Transverse colon (tissue), 4 donors: ENCODE results near the gene GLI3. TPM values are rescaled to one million over a fixed set of nuclear protein-coding genes. Genes with fewer than 3 reads are reported as not detected.
A peak's percentile ranks its signal among the peaks of the same experiment; 100 is the strongest.

ENCODE experiments used
- DNase-seq: peaks from one replicate; pipeline ENCODE4 v3.0.0-alpha.2; 2019
- H3K27ac ChIP-seq, 4 donors: fragments of 200-600 bp; sonication (generic); 2 replicates each; pipeline ENCODE4 v1.5.1; 2016 to 2018; ENCODE audit warnings: inconsistent platforms in 4 of 4
- H3K27me3 ChIP-seq: fragments of 200-600 bp; sonication (generic); 2 replicates; pipeline ENCODE4 v1.5.1; 2017; ENCODE audit warnings: inconsistent platforms
- H3K36me3 ChIP-seq, 4 donors: fragments of 200-600 bp; sonication (generic); 2 replicates each; pipeline ENCODE4 v1.5.1; 2017 to 2019; ENCODE audit warnings: inconsistent platforms in 4 of 4
- H3K4me1 ChIP-seq, 4 donors: fragments of 200-600 bp; sonication (generic); 2 replicates each; pipeline ENCODE4 v1.5.1; 2017 to 2020; ENCODE audit warnings: inconsistent platforms in 4 of 4
- H3K4me3 ChIP-seq, 4 donors: fragments of 200-600 bp; sonication (generic); 1 replicate in 1 of 4; 2 replicates in 3 of 4; pipeline versions ENCODE4 v1.5.1 to v1.6.1; 2017 to 2019; ENCODE audit warnings: inconsistent platforms in 4 of 4
- H3K9me3 ChIP-seq, 2 donors: fragments of 200-600 bp; sonication (generic); 2 replicates each; pipeline ENCODE4 v1.5.1; 2017 to 2019; ENCODE audit warnings: inconsistent platforms in 2 of 2
- CTCF ChIP-seq, 5 experiments: fragments of 200-600 bp in 3 of 5; fragments of 450-650 bp in 2 of 5; sonication (generic) in 3 of 5; IDR thresholded peaks; 1 replicate in 2 of 5; 2 replicates in 3 of 5; pipeline ENCODE4 v1.5.1; 2016 to 2017; ENCODE audit warnings: antibody characterized with exemption in 5 of 5, inconsistent platforms in 3 of 5, mild to moderate bottlenecking in 2 of 5, moderate library complexity in 1 of 5
- EP300 ChIP-seq: sonication (generic); formaldehyde crosslinking; IDR thresholded peaks from one replicate; pipeline ENCODE4 v1.6.1; 2017; ENCODE audit warnings: antibody characterized with exemption, low read depth
- POLR2A ChIP-seq: fragments of 450-650 bp; IDR thresholded peaks from one replicate; pipeline ENCODE4 v1.6.1; 2016; ENCODE audit warnings: antibody characterized with exemption, mild to moderate bottlenecking, moderate library complexity
- POLR2AphosphoS5 ChIP-seq, 3 donors: sonication (generic); formaldehyde crosslinking; IDR thresholded peaks; one replicate each; pipeline ENCODE4 v1.6.1; 2016; ENCODE audit warnings: antibody characterized with exemption in 3 of 3
- WGBS, 2 donors: methylation state at CpG; one replicate each; pipeline ENCODE4 v1.1.5; 2018; ENCODE audit warnings: low coverage in 1 of 2; 5-methylcytosine and 5-hydroxymethylcytosine counted together
- in situ Hi-C, 4 donors: fragments of 200-750 bp; cut with MboI; loops; one replicate each; pipeline versions ENCODE4 v1.15.0 to v1.15.1; 2017; ENCODE audit warnings: low sequenced_read_pairs in 3 of 4, low pct_ligation_motif_present in 1 of 4, low pct_unique_long_range_greater_than_20kb in 1 of 4
- intact Hi-C: fragments of 100-400 bp; cut with DNase I; formaldehyde crosslinking; loops from one replicate; pipeline ENCODE4 v1.15.1; 2023; ENCODE audit warnings: low total_unique reads
- total RNA-seq, 4 donors: library from RNA; depleted of rRNA; stranded (reverse); fragments of >200 nt; gene quantifications; one replicate each; pipeline ENCODE4 v1.1.0, GENCODE V29; 2016

GLI3 gene
- total RNA-seq, 4 donors from 2014 or later: 3.7 to 41.1 (median 5.3) TPM

- in situ Hi-C loops: no loop called here
- Histone ChIP-seq H3K4me1 (peaks cover 0 to 15% (median 7%) of the 10 kb centered on the region in 4 donors), H3K27me3 (no peaks in the 10 kb centered on the region), H3K9me3 (no peaks in the 10 kb centered on the region), H3K27ac (peak overlapping the region in 1 of 4 donors; percentile 47), H3K4me3 (no peak overlapping the region), H3K36me3 (no peaks in the 10 kb centered on the region)
- no peak for DNase-seq
- TF ChIP-seq EP300: no peak
- TF ChIP-seq CTCF (IDR thresholded peaks at IDR 0.05): no peak
- TF ChIP-seq POLR2A: no peak
- 73 to 100% methylated on average over 1 to 3 of the region's 3 CpGs for WGBS, 2 donors
- intact Hi-C loops: no loop called here
These were observed 60.3 kb downstream of the GLI3 start for GRCh38 chr7:42176724-42177101.

- Histone ChIP-seq H3K27me3 (no peaks in the 10 kb centered on the region), H3K27ac (peak overlapping the region in 2 of 4 donors; percentile 7 to 47), H3K4me1 (peaks cover 0 to 15% (median 7%) of the 10 kb centered on the region in 4 donors), H3K36me3 (no peaks in the 10 kb centered on the region), H3K4me3 (no peak overlapping the region), H3K9me3 (no peaks in the 10 kb centered on the region)
- intact Hi-C loops (no loop called here), in situ Hi-C loops (no loop called here)
- WGBS, 2 donors: 75 to 86% methylated on average over 1 to 4 of the region's 4 CpGs
- no peak for TF ChIP-seq CTCF (IDR thresholded peaks at IDR 0.05)
- TF ChIP-seq POLR2A: no peak
- no peak for TF ChIP-seq EP300
- no peak for TF ChIP-seq POLR2AphosphoS5 (IDR thresholded peaks at IDR 0.05)
- DNase-seq: no peak
These were observed 60.9 kb downstream of the GLI3 start for GRCh38 chr7:42175834-42176723.

- 59% methylated on average over 2 to 20 of the region's 20 CpGs for WGBS, 2 donors
- in situ Hi-C loops: no loop called here
- H3K4me1 ChIP-seq: peaks cover 0 to 15% (median 7%) of the 10 kb centered on the region in 4 donors
These were observed 62.6 kb downstream of the GLI3 start for GRCh38 chr7:42174391-42174912.

GRCh38 chr7:42170724-42171123, 66.3 kb downstream of the GLI3 start:
- no peak for TF ChIP-seq POLR2AphosphoS5 (IDR thresholded peaks at IDR 0.05)
- H3K9me3 ChIP-seq: no peaks in the 10 kb centered on the region
- no peak overlapping the region for H3K4me3 ChIP-seq
- no peaks in the 10 kb centered on the region for H3K36me3 ChIP-seq
- intact Hi-C loops: no loop called here
- no peak for DNase-seq
- no peak overlapping the region for H3K27ac ChIP-seq
- H3K27me3 ChIP-seq: no peaks in the 10 kb centered on the region
- H3K4me1 ChIP-seq: peaks cover 0 to 19% (median 15%) of the 10 kb centered on the region in 4 donors
- in situ Hi-C loops: no loop called here

More at GRCh38 chr7:42174391-42174912, 62.6 kb downstream of the GLI3 start:
- TF ChIP-seq POLR2AphosphoS5 (IDR thresholded peaks at IDR 0.05) (peak in 2 of 3 donors; percentile 44 to 46), CTCF (IDR thresholded peaks at IDR 0.05) (no peak)
- H3K27me3 ChIP-seq: no peaks in the 10 kb centered on the region
- H3K27ac ChIP-seq: peak overlapping the region; percentile 30 to 65 (median 40)
- H3K9me3 ChIP-seq: no peaks in the 10 kb centered on the region
- H3K4me3 ChIP-seq: no peak overlapping the region
- H3K36me3 ChIP-seq: no peaks in the 10 kb centered on the region
- DNase-seq: no peak
- intact Hi-C loops: no loop called here
